ENCODE results near the gene POLD3.

The POLD3 gene, protein sequence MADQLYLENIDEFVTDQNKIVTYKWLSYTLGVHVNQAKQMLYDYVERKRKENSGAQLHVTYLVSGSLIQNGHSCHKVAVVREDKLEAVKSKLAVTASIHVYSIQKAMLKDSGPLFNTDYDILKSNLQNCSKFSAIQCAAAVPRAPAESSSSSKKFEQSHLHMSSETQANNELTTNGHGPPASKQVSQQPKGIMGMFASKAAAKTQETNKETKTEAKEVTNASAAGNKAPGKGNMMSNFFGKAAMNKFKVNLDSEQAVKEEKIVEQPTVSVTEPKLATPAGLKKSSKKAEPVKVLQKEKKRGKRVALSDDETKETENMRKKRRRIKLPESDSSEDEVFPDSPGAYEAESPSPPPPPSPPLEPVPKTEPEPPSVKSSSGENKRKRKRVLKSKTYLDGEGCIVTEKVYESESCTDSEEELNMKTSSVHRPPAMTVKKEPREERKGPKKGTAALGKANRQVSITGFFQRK

DNA sequence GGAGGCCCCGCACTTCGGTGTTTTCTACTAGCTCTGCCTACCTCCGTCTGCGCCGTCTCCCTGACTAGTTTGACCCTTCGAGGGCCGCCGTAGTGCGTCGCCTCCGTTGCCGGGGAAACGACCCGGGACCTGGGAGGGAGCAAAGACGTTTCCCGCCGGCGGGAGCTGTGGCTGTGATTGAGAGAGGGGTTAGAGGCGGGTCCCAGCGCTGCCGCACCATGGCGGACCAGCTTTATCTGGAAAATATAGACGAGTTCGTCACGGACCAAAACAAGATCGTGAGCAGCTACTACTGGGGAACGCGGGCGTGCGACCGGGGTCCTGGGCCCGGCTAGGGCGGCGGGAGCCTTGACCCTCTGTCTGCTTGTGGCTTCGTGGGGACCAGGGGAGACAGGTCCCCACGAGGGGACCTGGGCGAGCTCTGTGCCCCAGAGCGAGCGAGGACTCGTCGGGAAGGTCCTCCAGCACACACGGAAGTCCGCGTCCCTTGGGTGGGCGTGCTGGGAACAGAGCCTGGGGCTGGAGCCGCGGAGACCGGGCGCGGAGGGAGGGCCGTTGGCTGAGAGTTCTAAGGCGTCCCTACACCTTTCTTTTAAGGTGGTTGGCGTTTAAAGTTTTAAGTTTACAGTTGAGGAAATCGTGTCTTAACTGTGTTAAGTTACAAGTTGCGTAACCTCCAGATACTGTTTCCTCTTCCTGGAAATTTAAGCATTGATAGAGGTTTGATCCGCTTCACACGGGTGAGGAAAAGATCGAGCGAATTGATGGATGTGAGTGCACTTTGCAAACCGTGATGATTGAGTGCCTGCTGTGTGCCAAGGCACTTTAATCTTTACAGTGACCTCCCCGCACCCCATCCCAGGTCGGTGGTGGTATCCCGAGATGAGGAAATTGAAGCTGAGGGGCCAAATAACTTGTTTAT, at the start of gene POLD3:
TSS of gene POLD3 (plus strand) at position 142 of the 922 bp plus-strand sequence. CDS start at position 219, 77 bp downstream.
- DNase-seq, result peak; percentile 65 to 81

DNA sequence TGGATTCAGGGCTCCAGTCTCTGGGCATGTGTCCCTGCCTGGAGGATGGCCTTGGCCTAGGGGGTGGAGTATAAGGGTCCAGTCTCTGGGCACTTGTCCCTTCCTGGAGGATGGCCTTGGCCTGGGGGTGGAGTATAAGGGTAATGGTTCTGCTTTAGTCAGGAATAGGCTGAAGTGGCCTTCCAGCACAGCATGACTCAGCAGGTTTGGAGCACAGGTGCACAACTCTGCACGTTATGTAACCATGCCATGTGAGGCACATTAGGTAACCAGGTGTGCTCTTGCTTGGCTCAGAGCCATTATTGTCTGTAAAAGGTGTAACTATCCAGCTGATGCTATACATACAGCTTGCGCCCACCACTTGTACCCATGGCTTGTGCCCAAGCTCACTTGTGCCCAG, 48.4 kb upstream of the POLD3 start:
- no peak for DNase-seq

GRCh38 chr11:74546752-74547151, 45.6 kb upstream of the POLD3 start:
- no peak for DNase-seq

DNA sequence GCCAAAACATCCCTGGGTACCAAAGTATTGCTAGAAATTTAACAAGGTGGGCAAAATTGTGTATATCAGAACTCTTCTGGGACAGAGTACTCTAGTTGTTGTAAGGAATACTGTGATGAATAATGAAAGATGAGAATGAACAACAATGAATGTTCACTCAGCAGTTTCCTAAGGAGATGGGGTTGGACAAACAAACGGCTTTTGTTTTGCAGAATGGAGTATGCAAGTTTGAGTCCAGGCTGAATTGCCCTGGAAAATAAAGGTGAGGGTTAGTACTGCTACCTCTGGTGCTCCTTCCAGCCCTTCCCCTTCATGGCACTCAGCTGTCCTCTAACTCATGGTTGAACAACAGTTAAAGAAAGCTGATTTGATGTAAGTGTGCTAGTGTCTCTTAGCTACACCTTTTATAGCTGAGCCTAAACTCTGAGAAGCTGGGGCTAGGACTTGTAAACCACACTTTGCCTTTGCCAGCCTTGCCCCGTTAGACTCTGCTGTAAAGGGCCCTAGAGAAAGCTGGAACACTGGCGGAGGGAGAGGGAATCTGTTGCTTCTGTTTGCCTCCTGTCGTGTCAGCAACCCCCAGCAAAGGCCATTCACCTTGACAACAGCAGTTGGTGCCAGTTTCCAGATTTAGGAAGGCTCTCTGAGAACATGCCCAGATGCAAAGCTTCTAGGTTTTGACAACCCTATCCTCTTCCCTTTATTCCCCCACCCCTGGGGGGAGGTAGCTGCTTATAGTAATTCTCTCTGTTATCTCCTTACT, 41.2 kb upstream of the POLD3 start:
- no peak for DNase-seq

- no peak for DNase-seq
Observed at GRCh38 chr11:74551754-74552145, 40.6 kb upstream of the POLD3 start.

DNA sequence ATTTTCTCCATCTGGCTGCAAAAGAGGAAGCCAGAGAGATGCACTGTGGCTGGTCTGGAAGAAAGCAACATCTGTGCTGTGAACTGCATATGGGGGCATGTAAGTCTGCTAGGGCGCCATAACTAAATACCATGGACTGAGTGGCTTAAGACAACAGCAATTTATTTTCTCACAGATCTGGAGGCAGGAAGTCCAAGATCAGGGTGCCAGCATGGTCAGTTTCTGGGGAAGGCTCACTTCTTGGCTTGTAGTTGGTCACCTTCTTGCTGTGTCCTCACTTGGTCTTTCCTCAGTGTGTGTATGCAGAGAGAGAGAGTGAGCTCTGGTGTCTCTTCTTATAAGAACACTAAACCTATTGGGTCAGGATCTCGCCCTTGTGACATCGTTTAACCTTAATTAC, 34.9 kb upstream of the POLD3 start:
- no peak for DNase-seq

GRCh38 chr11:74559110-74559933, 33.1 kb upstream of the POLD3 start:
- DNase-seq, result no peak

DNA sequence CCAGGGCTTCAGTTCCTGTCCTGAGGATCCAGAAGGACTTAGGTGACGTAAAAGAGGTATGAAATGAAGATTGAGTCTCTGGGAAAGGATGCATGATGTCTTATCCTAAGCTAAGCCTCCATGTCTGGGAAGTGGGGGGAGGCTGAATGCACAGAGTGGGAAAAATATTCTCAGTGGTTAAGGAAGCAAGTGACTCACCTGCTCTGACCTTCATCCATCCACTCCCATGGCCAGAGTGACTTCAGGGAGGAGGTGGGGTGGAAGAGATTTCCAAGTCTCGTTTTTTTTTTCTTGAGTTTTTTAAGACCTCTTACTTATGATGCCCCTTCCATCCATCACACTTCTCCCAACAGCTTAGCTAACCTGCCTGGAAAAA, 32.5 kb upstream of the POLD3 start:
- DNase-seq, result no peak

GRCh38 chr11:74566146-74566960, 26.0 kb upstream of the POLD3 start:
- DNase-seq, result no peak

DNA sequence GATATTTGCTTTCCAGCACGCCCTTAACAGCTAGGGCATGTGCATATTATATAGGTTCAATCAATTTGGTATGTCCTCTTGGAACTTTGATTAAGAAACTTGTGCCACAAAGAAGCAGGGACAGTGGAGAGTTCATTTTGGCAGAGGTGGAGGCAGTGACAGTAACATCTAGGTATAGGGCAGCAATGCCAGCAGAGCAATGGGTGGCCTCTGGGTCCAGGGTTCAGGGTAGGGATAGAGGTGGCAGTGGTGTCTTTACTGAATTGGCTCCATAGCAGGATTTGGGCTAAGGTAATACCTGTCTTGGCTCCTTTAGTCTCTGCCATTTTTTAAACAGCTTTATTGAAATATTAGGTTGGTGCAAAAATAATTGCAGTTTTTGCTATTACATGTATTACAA, 24.4 kb upstream of the POLD3 start:
- no peak for DNase-seq

- no peak for DNase-seq
Observed at GRCh38 chr11:74570266-74571061, 21.9 kb upstream of the POLD3 start.

- no peak for DNase-seq
Observed at GRCh38 chr11:74571062-74571399, 21.4 kb upstream of the POLD3 start.

DNA sequence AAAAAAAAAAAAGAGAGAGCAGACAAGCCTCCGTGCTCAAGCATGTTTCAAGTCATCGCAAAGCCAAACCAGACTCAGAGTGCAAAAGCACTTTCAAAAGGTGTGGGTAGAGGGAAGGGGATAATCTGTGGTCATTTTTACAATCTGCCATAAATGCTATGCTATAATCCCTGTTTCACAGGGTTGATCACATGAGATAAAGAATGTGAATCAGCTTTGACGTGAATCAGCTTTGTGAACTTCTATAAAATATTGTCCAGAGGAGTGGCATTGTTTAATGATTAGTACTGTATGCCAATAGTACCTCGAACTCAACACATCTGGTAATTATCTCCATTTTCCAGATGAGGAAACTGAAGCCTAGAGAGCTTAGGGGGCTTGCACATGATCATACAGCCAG, 20.0 kb upstream of the POLD3 start:
- DNase-seq, result no peak

- no peak for DNase-seq
Observed at GRCh38 chr11:74574563-74574962, 17.8 kb upstream of the POLD3 start.

DNA sequence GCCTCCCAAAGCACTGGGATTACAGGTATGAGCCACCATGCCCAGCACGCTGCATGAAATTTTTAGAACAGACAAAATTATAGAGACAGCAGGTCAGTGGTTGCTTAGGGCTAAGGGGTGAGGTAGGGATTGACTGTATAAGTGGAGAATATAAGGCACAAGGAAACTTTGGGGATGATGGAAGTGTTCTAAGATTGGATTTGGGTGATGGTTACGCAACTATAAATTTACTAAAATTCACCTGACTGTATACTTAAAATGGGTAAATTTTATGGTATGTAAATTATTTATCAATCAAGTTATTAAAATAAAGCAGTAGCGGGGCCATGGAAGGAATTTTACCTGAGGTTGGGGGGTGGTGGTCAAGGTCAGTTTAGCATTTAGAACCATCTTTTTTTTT, 16.4 kb upstream of the POLD3 start:
- no peak for DNase-seq

DNA sequence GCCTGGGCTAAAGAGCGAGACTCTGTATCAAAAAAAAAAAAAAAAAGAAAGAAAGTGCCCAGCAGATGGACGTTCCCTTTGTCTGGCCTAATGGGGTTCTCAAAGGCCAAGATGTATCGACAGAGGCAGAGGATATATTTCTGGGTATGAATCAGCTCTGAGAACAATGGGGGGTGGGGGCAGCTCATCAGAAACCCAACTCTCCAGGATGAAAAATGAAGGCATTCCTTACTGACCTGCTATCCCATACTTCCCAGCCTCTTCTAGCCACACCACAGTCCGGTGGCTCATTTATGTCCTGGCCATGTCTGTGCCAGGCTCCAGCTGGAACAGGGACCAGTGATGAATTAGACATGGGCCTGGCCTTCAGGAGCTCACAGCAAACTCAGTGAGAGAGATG, 15.2 kb upstream of the POLD3 start:
- DNase-seq, result no peak

GRCh38 chr11:74577624-74578396, 14.6 kb upstream of the POLD3 start:
- no peak for DNase-seq

DNA sequence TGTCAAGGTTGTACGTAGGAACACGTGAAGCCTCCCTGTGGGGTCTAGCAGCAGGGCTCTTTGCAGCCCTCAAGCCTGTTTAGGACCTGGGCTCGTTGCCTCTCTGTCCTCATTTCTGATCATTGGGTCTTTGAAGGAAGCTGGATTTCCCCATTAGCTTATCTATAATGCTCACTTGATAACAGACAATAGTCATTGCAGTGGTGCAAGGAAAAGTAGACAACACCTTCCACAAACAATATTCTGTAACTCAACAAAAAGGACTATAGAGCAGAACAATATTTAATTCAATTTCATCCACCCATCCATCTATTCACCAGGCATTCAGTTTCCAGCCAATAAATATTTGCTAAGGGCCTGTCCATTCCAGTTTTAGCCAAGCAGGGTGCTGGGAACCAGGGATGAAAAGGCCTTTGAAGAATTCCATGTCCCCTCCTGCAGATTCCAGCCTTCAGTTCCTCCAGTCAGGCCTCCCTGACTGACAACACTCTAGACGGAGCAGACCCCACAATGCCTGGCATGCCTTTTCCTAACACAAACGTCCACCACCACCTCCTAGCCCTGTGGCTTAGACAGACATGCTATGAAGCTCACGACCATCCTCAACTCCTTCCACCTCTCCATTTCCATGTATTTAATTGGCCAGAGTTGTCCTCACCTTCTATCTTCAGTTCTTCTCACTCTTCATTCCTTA, 12.7 kb upstream of the POLD3 start:
- no peak for DNase-seq

GRCh38 chr11:74581954-74582547, 10.3 kb upstream of the POLD3 start:
- no peak for DNase-seq

Data from cerebellar nuclear complex (tissue), 1 donor.